HG02610 (cell line): Measurements from ENCODE around the gene SEC63.

Experiments used
- ATAC-seq: cut with Tn5 transposase; IDR thresholded peaks from one replicate; pipeline ENCODE4 v1.9.1; 2021; ENCODE audit warnings: mild to moderate bottlenecking, moderate library complexity; ENCODE audit not compliant: unreplicated experiment

SEC63 gene

GRCh38 chr6:107822176-107823046 is 135.6 kb downstream of the SEC63 start:
- ATAC-seq: no peak

- ATAC-seq: no peak
Measured at GRCh38 chr6:107821591-107821990, 136.4 kb downstream of the SEC63 start.

GRCh38 chr6:107820338-107821261 is 137.4 kb downstream of the SEC63 start:
- ATAC-seq: no peak

GRCh38 chr6:107819964-107820337 is 138.1 kb downstream of the SEC63 start:
- no peak for ATAC-seq

- no peak for ATAC-seq
Measured at GRCh38 chr6:107819217-107819616, 138.8 kb downstream of the SEC63 start.

- no peak for ATAC-seq
Measured at GRCh38 chr6:107818272-107818671, 139.7 kb downstream of the SEC63 start.

- ATAC-seq: no peak
Measured at GRCh38 chr6:107817784-107818183, 140.2 kb downstream of the SEC63 start.
